ENCODE results near the gene RNPS1.

DNA sequence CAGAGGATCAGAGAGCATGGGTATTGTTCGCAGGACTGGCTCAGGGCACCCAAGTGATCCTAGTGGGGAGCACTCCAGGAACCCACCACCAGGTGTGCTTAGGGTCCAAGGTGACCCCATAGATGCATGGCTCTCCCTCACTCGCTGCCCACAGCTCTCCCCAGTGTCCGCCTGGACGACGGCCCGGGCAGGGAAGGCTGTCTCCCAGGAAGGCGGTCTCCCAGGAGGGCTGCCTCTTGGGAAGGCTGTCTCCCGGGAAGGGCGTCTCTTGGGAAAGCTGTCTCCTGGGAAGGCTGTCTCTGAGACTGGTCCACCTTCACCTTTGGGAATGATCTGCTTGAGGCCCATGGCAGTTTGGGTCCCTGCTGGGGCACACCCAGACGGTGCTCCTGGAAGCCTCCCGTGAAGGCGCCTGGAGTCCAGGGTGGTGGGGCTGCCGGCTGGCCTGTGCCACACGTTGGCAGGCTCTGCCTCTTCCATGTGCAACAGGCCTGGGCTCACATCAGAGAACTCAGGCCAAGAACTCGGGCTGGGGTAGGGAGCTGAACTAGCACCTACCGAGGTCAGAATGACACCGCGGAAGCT lies 21.5 kb downstream of the RNPS1 start:
- TF ChIP-seq, protein P1, sequence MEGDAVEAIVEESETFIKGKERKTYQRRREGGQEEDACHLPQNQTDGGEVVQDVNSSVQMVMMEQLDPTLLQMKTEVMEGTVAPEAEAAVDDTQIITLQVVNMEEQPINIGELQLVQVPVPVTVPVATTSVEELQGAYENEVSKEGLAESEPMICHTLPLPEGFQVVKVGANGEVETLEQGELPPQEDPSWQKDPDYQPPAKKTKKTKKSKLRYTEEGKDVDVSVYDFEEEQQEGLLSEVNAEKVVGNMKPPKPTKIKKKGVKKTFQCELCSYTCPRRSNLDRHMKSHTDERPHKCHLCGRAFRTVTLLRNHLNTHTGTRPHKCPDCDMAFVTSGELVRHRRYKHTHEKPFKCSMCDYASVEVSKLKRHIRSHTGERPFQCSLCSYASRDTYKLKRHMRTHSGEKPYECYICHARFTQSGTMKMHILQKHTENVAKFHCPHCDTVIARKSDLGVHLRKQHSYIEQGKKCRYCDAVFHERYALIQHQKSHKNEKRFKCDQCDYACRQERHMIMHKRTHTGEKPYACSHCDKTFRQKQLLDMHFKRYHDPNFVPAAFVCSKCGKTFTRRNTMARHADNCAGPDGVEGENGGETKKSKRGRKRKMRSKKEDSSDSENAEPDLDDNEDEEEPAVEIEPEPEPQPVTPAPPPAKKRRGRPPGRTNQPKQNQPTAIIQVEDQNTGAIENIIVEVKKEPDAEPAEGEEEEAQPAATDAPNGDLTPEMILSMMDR (IDR thresholded peaks at IDR 0.05) = no peak
- no peak for TF ChIP-seq POLR2A (IDR thresholded peaks at IDR 0.05)

All from prostate gland (tissue), 2 donors.